HG03159 (cell line): ENCODE measurements around the gene SLC18A2.
"Not testable (repeated sequence)": the region's sequence is repeated elsewhere in the genome, so short reads cannot be mapped to it uniquely, and the experiment has no call there.

ENCODE experiments used
- ATAC-seq: cut with Tn5 transposase; IDR thresholded peaks from one replicate; pipeline ENCODE4 v1.9.1; 2021; ENCODE audit warnings: mild to moderate bottlenecking, moderate library complexity; ENCODE audit not compliant: unreplicated experiment

The SLC18A2 gene

DNA sequence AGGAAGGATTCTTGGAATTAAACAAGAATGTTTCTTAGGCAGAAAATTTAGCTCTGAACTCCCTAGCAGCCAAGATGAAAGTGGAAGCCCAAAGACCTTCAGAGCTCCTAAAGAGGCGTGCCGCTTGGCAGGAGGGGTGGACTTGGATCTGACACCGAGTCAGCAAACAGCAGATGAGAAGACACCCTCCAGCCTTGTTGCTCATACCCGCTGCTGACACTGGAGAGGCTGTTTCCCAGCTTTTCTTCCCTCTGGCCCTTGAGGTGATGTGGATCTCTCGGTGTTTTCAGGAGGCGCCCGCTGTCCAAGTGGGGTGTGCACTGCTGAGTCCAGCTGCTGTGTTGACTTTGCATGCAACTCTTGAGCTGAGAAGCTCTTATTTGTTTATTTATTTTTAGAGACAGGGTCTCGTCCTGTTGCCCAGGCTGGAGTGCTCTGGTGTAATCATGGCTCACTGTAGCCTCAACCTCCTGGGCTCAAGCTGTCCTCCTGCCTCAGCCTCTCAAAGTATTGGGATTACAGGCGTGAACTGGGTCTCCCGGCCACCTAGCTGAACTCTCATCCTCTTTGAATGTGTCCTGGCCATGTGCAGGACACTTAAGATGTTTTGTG lies 21.5 kb downstream of the SLC18A2 start:
- ATAC-seq, result no peak

GRCh38 chr10:117262903-117263293 lies 22.0 kb downstream of the SLC18A2 start:
- no peak for ATAC-seq

DNA sequence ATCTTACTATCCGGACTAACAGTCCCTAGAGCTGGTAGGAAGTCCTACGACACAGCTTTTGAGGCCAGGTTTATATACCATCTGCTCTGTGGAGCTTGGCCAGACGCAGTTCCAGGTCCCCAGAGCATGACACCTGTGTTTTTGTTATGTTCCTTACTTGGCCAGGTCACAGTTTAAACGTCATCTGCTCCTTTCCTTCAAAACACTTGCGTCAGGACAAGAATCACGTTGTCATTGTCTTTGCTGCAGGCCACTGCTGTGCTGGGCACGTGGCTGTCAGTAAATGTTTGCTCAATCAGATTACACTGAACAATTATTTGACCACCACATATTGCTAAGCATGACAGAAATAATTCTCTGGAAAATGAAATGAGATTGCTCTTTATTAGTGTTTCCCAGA lies 23.9 kb downstream of the SLC18A2 start:
- no peak for ATAC-seq

GRCh38 chr10:117266400-117266799 lies 25.5 kb downstream of the SLC18A2 start:
- ATAC-seq, result no peak

GRCh38 chr10:117266812-117267211 lies 25.9 kb downstream of the SLC18A2 start:
- no peak for ATAC-seq

- no peak for ATAC-seq
These were observed 27.3 kb downstream of the SLC18A2 start for GRCh38 chr10:117268258-117268657.

DNA sequence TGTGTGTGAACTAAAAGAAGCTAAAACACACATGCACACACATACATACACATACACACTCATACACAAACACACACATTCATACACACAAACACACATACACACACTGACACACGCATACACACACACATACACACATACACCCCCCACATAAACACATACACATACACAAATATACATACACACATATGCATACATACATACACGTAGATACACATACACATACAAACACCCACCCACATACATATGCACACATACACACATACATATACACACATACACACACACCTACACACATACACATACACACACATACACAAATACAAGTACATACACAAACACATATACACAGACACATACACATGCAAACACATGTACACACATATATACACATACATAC lies 28.0 kb downstream of the SLC18A2 start:
- no peak for ATAC-seq

DNA sequence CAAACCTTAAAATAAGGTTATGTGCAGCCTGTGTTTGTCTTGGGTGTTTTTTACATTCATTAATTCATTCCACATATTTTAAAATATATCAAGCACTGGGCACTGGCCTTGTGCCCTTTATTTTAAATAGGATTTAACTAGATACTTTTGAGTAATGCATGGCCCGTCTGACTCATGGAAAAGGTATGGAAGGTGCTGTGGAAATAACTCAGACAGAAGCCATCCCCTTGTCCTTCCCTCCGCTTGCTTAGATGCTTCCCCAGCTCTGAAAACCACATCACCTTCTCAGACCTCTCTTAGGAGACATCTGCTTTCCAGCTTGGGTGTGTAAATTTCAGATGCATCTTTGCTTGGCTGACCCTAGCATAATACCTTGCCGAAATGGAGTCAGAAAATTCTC lies 30.5 kb downstream of the SLC18A2 start:
- no peak for ATAC-seq

DNA sequence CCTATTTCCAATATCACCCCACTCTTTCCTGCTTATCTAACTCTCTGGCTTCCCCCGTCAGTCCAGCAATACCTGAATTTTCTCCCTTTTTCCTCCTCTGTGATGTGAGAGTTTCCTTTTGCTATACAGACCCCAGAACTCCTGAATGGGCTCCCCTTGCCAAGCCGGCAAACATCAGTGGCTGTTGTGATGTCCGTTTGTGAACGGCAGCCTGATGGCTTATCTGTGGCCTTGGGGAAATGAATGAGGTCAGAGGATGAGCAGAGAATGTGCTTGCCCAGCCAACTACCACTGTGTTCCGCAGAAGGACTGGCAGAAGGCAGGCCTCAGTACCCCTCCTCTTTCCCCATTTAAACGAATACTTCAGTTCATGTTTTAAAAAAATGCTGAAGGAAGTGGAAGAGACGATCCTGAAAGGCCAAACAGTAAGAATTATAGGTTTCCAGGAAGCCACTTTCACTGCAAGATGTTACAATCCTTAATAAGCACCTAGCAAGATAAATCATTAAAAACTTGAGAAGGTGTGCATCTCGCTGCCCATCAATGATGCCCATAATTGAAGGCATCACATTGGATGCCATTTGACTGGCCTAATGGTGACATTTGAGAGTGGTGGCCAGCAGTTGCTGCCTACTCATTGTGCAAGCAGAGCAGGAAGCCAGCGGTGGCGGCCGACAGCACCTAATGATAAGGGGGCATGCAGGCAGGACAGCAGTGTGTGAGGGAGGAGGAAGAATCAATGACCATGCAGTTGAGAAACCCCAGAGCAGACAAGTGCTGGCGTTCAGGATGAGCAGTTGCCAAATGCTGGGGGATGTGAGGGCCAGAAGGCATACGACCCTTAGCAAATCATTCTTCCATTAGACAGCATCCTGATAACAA lies 31.5 kb downstream of the SLC18A2 start:
- no peak for ATAC-seq

- ATAC-seq, result no peak
These were observed 33.1 kb downstream of the SLC18A2 start for GRCh38 chr10:117273980-117274379.

- no peak for ATAC-seq
These were observed 33.6 kb downstream of the SLC18A2 start for GRCh38 chr10:117274509-117274908.

DNA sequence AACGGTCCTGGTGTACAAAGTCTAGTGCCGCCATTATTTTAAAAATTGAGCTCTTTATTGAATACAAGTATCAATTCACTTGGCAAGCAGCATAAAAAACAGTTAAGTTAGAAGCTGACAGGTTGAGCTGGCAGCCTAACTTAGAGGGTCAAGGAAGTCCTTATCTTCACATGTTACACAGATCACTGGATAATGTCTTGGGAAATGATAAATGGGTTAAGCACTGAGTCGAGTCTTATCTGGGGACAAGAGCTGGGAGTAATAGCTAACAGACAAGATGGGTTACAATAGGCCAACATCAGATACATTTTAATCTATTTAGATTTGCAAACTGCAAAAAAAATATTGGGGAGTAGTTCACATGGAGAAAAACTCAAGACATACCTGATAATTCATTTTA lies 34.2 kb downstream of the SLC18A2 start:
- no peak for ATAC-seq

DNA sequence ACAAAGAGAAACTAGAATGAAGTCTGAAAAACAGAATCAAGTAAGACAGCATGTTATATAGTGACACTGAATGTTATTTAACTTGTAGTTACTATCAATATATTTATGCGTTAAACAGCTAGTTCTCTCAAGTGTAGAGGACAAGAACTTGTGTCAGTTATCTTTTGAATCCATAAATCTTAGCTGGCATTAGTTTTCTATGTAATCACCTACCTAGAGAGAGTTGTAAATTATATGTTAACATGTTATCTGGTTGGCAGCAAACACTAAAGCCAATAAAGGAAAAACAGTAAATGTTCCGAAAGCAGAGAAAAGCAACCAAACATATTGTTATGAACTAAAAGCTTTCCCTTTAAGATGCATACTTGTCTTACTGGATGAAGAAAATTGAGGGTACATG lies 36.8 kb downstream of the SLC18A2 start:
- ATAC-seq, result no peak

GRCh38 chr10:117284716-117285494 lies 44.0 kb downstream of the SLC18A2 start:
- ATAC-seq, result no peak

DNA sequence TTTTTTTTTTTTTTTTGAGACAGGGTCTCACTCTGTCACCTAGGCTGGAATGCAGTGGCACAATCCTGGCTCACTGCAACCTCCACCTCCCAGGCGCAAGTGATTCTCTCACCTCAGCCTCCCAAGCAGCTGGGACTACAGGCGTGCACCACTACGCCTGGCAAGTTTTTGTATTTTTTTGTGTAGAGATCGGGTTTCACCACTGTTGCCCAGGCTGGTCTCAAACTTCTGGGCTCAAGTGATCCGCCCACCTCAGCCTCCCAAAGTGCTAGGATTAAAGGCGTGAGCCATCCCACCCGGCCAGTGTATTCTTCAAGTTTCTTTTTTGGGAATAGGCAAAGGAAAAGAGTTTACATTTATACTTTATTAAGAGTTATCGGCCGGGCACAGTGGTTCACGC lies 50.0 kb downstream of the SLC18A2 start:
- not testable (repeated sequence) for ATAC-seq

DNA sequence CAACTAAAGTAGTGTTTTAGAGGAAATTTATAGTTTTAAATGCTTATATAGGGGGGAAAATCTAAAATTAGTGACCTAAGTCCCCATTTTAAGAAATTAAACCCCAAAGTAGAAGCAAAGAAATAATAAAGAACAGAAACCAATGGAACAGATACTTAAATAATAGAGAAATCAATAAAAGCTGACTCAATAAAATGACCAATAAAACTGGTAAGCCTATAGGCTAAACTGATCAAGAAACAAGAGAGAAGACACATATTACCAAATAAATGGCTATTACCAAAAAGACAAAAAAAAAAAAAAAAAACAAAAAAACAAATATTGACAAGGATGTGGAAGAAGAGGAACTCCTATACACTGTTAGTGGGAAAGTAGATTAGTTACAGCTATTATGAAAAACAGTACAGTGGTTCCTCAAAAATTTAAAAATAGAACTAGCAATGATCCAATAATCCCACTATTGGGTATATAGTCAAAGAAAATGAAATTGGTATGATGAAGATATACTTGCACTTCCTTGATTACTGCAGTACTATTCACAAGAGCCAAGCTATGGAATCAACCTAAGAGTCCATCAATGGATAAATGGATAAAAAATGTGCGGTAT lies 53.2 kb downstream of the SLC18A2 start:
- ATAC-seq, result no peak

DNA sequence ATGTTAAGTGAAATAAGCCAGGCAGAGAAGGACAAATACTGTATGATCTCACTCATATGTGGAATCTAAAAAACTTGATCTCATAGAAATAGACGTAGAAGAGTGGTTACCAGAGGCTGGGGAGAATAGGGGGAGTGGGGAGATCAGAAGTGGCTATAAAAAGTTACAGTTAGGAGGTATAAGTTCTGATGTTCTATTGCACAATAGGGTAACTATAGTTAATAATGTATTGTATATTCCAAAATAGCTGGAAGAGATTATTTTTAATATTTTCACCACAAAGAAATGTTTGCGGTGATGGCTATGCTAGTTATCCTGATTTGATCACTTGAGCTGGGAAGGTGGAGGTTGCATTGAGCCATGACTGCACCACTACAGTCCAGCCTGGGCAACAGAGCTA lies 53.8 kb downstream of the SLC18A2 start:
- no peak for ATAC-seq

DNA sequence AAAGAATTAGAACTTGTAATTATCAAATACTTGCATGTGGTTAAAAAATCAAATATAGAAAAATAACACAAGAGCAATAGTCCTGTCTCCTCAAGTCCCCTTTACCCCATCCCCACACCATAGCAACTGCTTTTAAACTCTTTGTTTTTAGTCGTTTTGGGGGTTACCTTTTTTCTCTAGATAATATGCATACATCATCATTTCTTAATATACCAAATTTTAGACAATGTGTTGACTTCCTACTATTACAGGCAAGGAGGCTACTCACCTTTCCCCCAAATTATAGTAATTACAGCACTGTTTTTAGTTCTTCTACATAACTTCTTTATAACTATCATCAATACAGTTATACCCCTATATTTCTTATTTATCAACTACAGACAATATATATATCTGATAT lies 57.3 kb downstream of the SLC18A2 start:
- no peak for ATAC-seq

DNA sequence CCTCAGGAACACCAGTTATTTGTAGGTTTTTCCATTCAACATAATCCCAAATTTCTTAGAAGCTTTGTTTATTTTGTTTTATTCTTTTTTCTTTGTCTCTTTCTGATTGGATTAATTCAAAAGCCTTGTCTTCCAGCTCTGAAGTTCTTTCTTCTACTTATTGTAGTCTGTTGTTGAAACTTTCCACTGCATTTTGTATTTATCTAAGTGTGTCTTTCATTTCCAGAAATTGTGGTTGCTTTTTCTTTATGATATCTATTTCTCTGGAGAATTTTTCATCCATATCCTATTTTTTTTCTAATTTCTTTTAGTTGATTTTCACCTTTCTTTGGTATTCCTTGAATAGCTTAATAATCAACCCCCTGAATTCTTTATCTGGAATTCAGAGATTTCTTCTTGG lies 58.5 kb downstream of the SLC18A2 start:
- ATAC-seq, result no peak

GRCh38 chr10:117300671-117301070 lies 59.8 kb downstream of the SLC18A2 start:
- ATAC-seq, result no peak

DNA sequence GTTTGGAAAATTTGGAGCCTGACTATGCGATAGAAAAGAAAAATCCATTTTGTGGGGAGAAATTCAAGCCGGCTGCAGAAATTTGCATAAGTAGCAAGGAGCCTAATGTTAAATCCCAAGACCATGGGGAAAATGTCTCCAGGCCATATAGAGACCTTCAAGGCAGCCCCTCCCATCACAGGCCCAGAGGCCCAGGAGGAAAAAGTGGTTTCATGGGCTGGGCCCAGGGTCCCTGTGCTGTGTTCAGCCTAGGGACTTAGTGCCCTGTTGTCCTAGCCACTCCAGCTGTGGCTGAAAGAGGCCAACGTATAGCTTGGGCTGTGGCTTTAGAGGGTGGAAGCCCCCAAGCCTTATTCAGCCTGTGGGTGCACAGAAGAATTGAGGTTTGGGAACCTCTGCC lies 62.5 kb downstream of the SLC18A2 start:
- not testable (repeated sequence) for ATAC-seq
